ENCODE data around the gene PPL. TPM values are rescaled to one million over a fixed set of nuclear protein-coding genes. Genes with fewer than 3 reads are reported as not detected.

Gene PPL
- total RNA-seq, 1 donor from 2014 or later = 32.3 TPM

GRCh38 chr16:4888428-4889135 lies 48.4 kb downstream of the PPL start:
- no peak for DNase-seq (ENCODE audit: low spot score)

- no peak for DNase-seq (ENCODE audit: low spot score)
These were observed 50.8 kb downstream of the PPL start for GRCh38 chr16:4886151-4886550.

- no peak for DNase-seq (ENCODE audit: low spot score)
These were observed 51.7 kb downstream of the PPL start for GRCh38 chr16:4884972-4885874.

- DNase-seq (ENCODE audit: low spot score) = no peak
These were observed 52.7 kb downstream of the PPL start for GRCh38 chr16:4884209-4884608.

GRCh38 chr16:4883501-4883900 lies 53.4 kb downstream of the PPL start:
- DNase-seq (ENCODE audit: low spot score) = no peak

- no peak for DNase-seq (ENCODE audit: low spot score)
These were observed 54.2 kb downstream of the PPL start for GRCh38 chr16:4882633-4883285.

- peak; percentile 19 for DNase-seq (ENCODE audit: low spot score)
These were observed 54.8 kb downstream of the PPL start for GRCh38 chr16:4882000-4882632.

- DNase-seq (ENCODE audit: low spot score) = no peak
These were observed 56.9 kb downstream of the PPL start for GRCh38 chr16:4880006-4880580.

- DNase-seq (ENCODE audit: low spot score) = no peak
These were observed 57.9 kb downstream of the PPL start for GRCh38 chr16:4879049-4879448.

GRCh38 chr16:4877380-4877685 lies 59.6 kb downstream of the PPL start:
- no peak for DNase-seq (ENCODE audit: low spot score)

GRCh38 chr16:4876646-4877379 lies 60.1 kb downstream of the PPL start:
- peak; percentile 13 for DNase-seq (ENCODE audit: low spot score)

- DNase-seq (ENCODE audit: low spot score) = no peak
These were observed 62.3 kb downstream of the PPL start for GRCh38 chr16:4874666-4875065.

GRCh38 chr16:4873091-4873490 lies 63.9 kb downstream of the PPL start:
- no peak for DNase-seq (ENCODE audit: low spot score)

- DNase-seq (ENCODE audit: low spot score) = no peak
These were observed 65.9 kb downstream of the PPL start for GRCh38 chr16:4871071-4871470.

- no peak for DNase-seq (ENCODE audit: low spot score)
These were observed 66.7 kb downstream of the PPL start for GRCh38 chr16:4870138-4870671.

GRCh38 chr16:4869147-4869805 lies 67.7 kb downstream of the PPL start:
- no peak for DNase-seq (ENCODE audit: low spot score)

- DNase-seq (ENCODE audit: low spot score) = no peak
These were observed 68.4 kb downstream of the PPL start for GRCh38 chr16:4868535-4868934.

- no peak for DNase-seq (ENCODE audit: low spot score)
These were observed 68.9 kb downstream of the PPL start for GRCh38 chr16:4868026-4868425.

GRCh38 chr16:4866586-4866985 lies 70.4 kb downstream of the PPL start:
- DNase-seq (ENCODE audit: low spot score) = no peak

GRCh38 chr16:4865231-4865860 lies 71.6 kb downstream of the PPL start:
- no peak for DNase-seq (ENCODE audit: low spot score)

Measured in umbilical cord (tissue), 2 donors.